SK-N-SH (cell line): Measurements from ENCODE around the gene DIO3. TPM values are rescaled to one million over a fixed set of nuclear protein-coding genes. Genes with fewer than 3 reads are reported as not detected.

ENCODE experiments used
- CTCF ChIA-PET: fragments of 300-600, 350-600 bp; formaldehyde crosslinking; extraction: SDS; loops from one replicate; lab custom pipeline; 2021; lab: Yijun Ruan, JAX
- POLR2A ChIA-PET: fragments of 350-600 bp; sonication (Branson Sonifier 250); formaldehyde crosslinking; extraction: SDS; loops from one replicate; lab custom pipeline; 2020; ENCODE audit warnings: antibody characterized with exemption, inconsistent platforms; lab: Yijun Ruan, JAX
- DNase-seq: peaks from one replicate; pipeline ENCODE4 v3.0.0; 2012
- H2AFZ ChIP-seq: fragments of 200-600 bp; sonication (generic); 2 replicates; pipeline ENCODE4 v1.8.1; 2016; ENCODE audit warnings: antibody characterized with exemption, mild to moderate bottlenecking, low read depth
- H3F3A ChIP-seq: fragments of 200-600 bp; sonication (generic); replicated peaks from 2 replicates; pipeline ENCODE3; 2016; ENCODE audit warnings: antibody characterized with exemption, mild to moderate bottlenecking; ENCODE audit not compliant: insufficient read depth
- H3K27ac ChIP-seq, 2 experiments: fragments of 200-500 bp in 1 of 2; fragments of 200-600 bp in 1 of 2; sonication (Bioruptor generic) in 1 of 2; sonication (generic), shearing (Covaris generic) in 1 of 2; 2 replicates each; pipeline versions ENCODE4 v1.5.1 to v1.6.1; 2014 to 2016; ENCODE audit warnings: low read depth in 2 of 2, inconsistent platforms in 1 of 2, low read length in 1 of 2, mild to moderate bottlenecking in 1 of 2, mixed read lengths in 1 of 2
- H3K27me3 ChIP-seq: fragments of 200-600 bp; sonication (generic), shearing (Covaris generic); 2 replicates; pipeline ENCODE4 v1.6.1; 2016; ENCODE audit warnings: mixed run types; ENCODE audit not compliant: insufficient read depth
- H3K36me3 ChIP-seq, 2 experiments: fragments of 200-500 bp in 1 of 2; fragments of 200-600 bp in 1 of 2; sonication (Bioruptor generic) in 1 of 2; sonication (generic) in 1 of 2; replicated peaks in 1 of 2; 2 replicates each; pipeline versions ENCODE3 to v1.5.1; 2014 to 2016; ENCODE audit warnings: low read length in 1 of 2, mild to moderate bottlenecking in 1 of 2; ENCODE audit not compliant: insufficient read depth in 2 of 2, control insufficient read depth in 1 of 2
- H3K4me1 ChIP-seq, 2 experiments: fragments of 200-500 bp in 1 of 2; fragments of 200-600 bp in 1 of 2; sonication (Bioruptor generic) in 1 of 2; sonication (generic), shearing (Covaris generic) in 1 of 2; 2 replicates each; pipeline versions ENCODE4 v1.5.1 to v1.6.1; 2014 to 2016; ENCODE audit warnings: low read depth in 1 of 2, low read length in 1 of 2, mixed run types in 1 of 2; ENCODE audit not compliant: insufficient read depth in 2 of 2, control insufficient read depth in 1 of 2
- H3K4me2 ChIP-seq: fragments of 200-600 bp; sonication (generic), shearing (Covaris generic); 2 replicates; pipeline ENCODE4 v1.6.1; 2017; ENCODE audit warnings: mixed run types
- H3K4me3 ChIP-seq, 2 experiments: fragments of 200-500 bp in 1 of 2; fragments of 200-600 bp in 1 of 2; sonication (Bioruptor generic) in 1 of 2; sonication (generic), shearing (Covaris generic) in 1 of 2; 2 replicates each; pipeline versions ENCODE4 v1.5.1 to v1.8.1; 2014 to 2016; ENCODE audit warnings: low read depth in 2 of 2, inconsistent platforms in 1 of 2, low read length in 1 of 2, mild to moderate bottlenecking in 1 of 2, mixed read lengths in 1 of 2, moderate library complexity in 1 of 2
- H3K79me2 ChIP-seq: fragments of 200-600 bp; sonication (generic); 2 replicates; pipeline ENCODE4 v1.8.1; 2017; ENCODE audit warnings: mild to moderate bottlenecking; ENCODE audit not compliant: insufficient read depth
- H3K9ac ChIP-seq: fragments of 200-600 bp; sonication (generic); 2 replicates; pipeline ENCODE4 v1.6.1; 2017; ENCODE audit warnings: mixed run types
- H3K9me2 ChIP-seq: fragments of 200-600 bp; sonication (generic); 2 replicates; pipeline ENCODE4 v1.6.1; 2017; ENCODE audit warnings: mixed run types
- H3K9me3 ChIP-seq: fragments of 200-600 bp; sonication (generic); 2 replicates; pipeline ENCODE4 v1.6.1; 2017; ENCODE audit warnings: mixed run types, mild to moderate bottlenecking, moderate library complexity
- H4K20me1 ChIP-seq: fragments of 200-600 bp; sonication (generic); 2 replicates; pipeline ENCODE4 v1.6.1; 2017; ENCODE audit warnings: mild to moderate bottlenecking, mixed run types; ENCODE audit not compliant: insufficient read depth
- EP300 ChIP-seq, 2 experiments: IDR thresholded peaks; 2 replicates each; pipeline versions ENCODE4 v1.4.0 to v1.6.1; 2012; ENCODE audit warnings: borderline replicate concordance in 1 of 2, low read depth in 1 of 2, low read length in 1 of 2
- FOSL2 ChIP-seq: IDR thresholded peaks from 2 replicates; pipeline ENCODE4 v1.4.0; 2012; ENCODE audit warnings: low read depth, mild to moderate bottlenecking, moderate library complexity, borderline replicate concordance
- JUND ChIP-seq: IDR thresholded peaks from 2 replicates; pipeline ENCODE4 v1.4.0; 2012
- RAD21 ChIP-seq: IDR thresholded peaks from 2 replicates; pipeline ENCODE4 v1.6.1; 2012; ENCODE audit warnings: mild to moderate bottlenecking, low read length
- REST ChIP-seq: IDR thresholded peaks from 2 replicates; pipeline ENCODE4 v1.6.1; 2012; ENCODE audit warnings: mild to moderate bottlenecking, low read depth, low read length, moderate library complexity
- RXRA ChIP-seq: IDR thresholded peaks from 2 replicates; pipeline ENCODE4 v1.4.0; 2012; ENCODE audit warnings: low read depth, mild to moderate bottlenecking, borderline replicate concordance
- SMC3 ChIP-seq: IDR thresholded peaks from 2 replicates; pipeline ENCODE4 v1.6.1; 2012; ENCODE audit warnings: low read depth, low read length, improper control_type of control experiment
- TAF1 ChIP-seq: IDR thresholded peaks from 2 replicates; pipeline ENCODE4 v1.6.1; 2012; ENCODE audit warnings: low read depth, mild to moderate bottlenecking, low read length, moderate library complexity, borderline replicate concordance
- WGBS: methylation state at CpG from one replicate; pipeline ENCODE4 v1.1.6; 2017; ENCODE audit warnings: low lambda C conversion rate; 5-methylcytosine and 5-hydroxymethylcytosine counted together
- polyA plus RNA-seq, 3 experiments: library from polyadenylated mRNA; depleted of rRNA; stranded (reverse); fragments of >200 nt; gene quantifications; 2 replicates each; pipeline ENCODE4 v1.2.3, GENCODE V29; 2012

The DIO3 gene
- polyA plus RNA-seq, 1 of the 3 experiments (the other 2 are of a cell fraction) = not detected

GRCh38 chr14:101559624-101560533, 1.4 kb upstream of the DIO3 start:
- no peak overlapping the region for H2AFZ ChIP-seq
- no peaks in the 10 kb centered on the region for H3K9me3 ChIP-seq
- TF ChIP-seq RAD21 = peak; percentile 37; the same call in 1 of the 2 replicates
- TF ChIP-seq TAF1 = no peak
- peak overlapping the region in 1 of 2 experiments; percentile 43; a peak in 1 of 4 replicates for H3K4me3 ChIP-seq
- ChIA-PET CTCF (interaction anchor here (0.7 to 2.3 kb wide), 15 partner anchors 11 to 1177 kb away, joined by 3 to 6 read pairs (median 3); no protein-coding TSS in a partner anchor), POLR2A (interaction anchor here (0.8 to 2.5 kb wide), 2 partner anchors 325 to 657 kb away, joined by 4 to 11 read pairs; partner anchors contain the start of gene RTL1)
- H4K20me1 ChIP-seq = no peaks in the 10 kb centered on the region
- peaks cover 0 to 38% of the 10 kb centered on the region in 2 experiments; a peak in 1 of 4 replicates for H3K4me1 ChIP-seq
- H3K36me3 ChIP-seq = no peaks in the 10 kb centered on the region
- no peaks in the 10 kb centered on the region for H3K79me2 ChIP-seq
- no peaks in the 10 kb centered on the region for H3K27me3 ChIP-seq
- H3K9me2 ChIP-seq = no peaks in the 10 kb centered on the region
- no peak overlapping the region for H3K9ac ChIP-seq
- 20% methylated on average over 5 of the region's 113 CpGs for WGBS
- no peak overlapping the region; a peak in 1 of 4 replicates for H3K27ac ChIP-seq
- no peaks in the 10 kb centered on the region for H3F3A ChIP-seq
- peak; percentile 91 for DNase-seq
- no peak overlapping the region for H3K4me2 ChIP-seq

GRCh38 chr14:101560534-101561113, 671 bp upstream of the DIO3 start:
- 23% methylated on average over 12 of the region's 106 CpGs for WGBS
- Histone ChIP-seq H3K27ac (no peak overlapping the region; a peak in 1 of 4 replicates), H4K20me1 (no peaks in the 10 kb centered on the region), H3K9ac (no peak overlapping the region), H3K4me3 (peak overlapping the region in 1 of 2 experiments; percentile 43; a peak in 1 of 4 replicates), H3F3A (no peaks in the 10 kb centered on the region), H3K9me2 (no peaks in the 10 kb centered on the region), H3K27me3 (no peaks in the 10 kb centered on the region), H3K79me2 (no peaks in the 10 kb centered on the region), H3K36me3 (no peaks in the 10 kb centered on the region), H2AFZ (no peak overlapping the region), H3K4me1 (peaks cover 0 to 38% of the 10 kb centered on the region in 2 experiments; a peak in 1 of 4 replicates), H3K9me3 (no peaks in the 10 kb centered on the region), H3K4me2 (no peak overlapping the region)
- ChIA-PET CTCF (interaction anchor here (1.2 to 2.3 kb wide), 7 partner anchors 10 to 658 kb away, joined by 3 to 6 read pairs (median 5); no protein-coding TSS in a partner anchor), POLR2A (interaction anchor here (0.8 to 2.5 kb wide), 2 partner anchors 325 to 658 kb away, joined by 4 to 11 read pairs; partner anchors contain the start of gene RTL1)
- DNase-seq = no peak
- no peak for TF ChIP-seq EP300 (IDR thresholded peaks at IDR 0.05; ENCODE audit: borderline replicate concordance in 1 of 2, low read depth in 1 of 2, low read length in 1 of 2)
- TF ChIP-seq RXRA = no peak
- TF ChIP-seq SMC3 = no peak
- TF ChIP-seq FOSL2 = no peak
- no peak for TF ChIP-seq JUND

- Histone ChIP-seq H4K20me1 (no peaks in the 10 kb centered on the region), H3K4me3 (no peak overlapping the region; a peak in 1 of 4 replicates), H3K27ac (no peak overlapping the region), H3K27me3 (no peaks in the 10 kb centered on the region), H3K9me3 (no peaks in the 10 kb centered on the region), H3K9me2 (no peaks in the 10 kb centered on the region), H3F3A (no peaks in the 10 kb centered on the region), H3K79me2 (no peaks in the 10 kb centered on the region), H3K4me1 (peaks cover 0 to 30% of the 10 kb centered on the region in 2 experiments; a peak in 1 of 4 replicates), H3K36me3 (no peaks in the 10 kb centered on the region), H3K4me2 (no peak overlapping the region), H2AFZ (no peak overlapping the region), H3K9ac (no peak overlapping the region)
- no peak for TF ChIP-seq REST
- 90% methylated on average over 34 of the region's 51 CpGs for WGBS
- POLR2A ChIA-PET = no interaction called here
- DNase-seq = no peak
- CTCF ChIA-PET = interaction anchor here (2.3 kb wide), 1 partner anchor 19 kb away, joined by 6 read pairs; no protein-coding TSS in a partner anchor
Measured at GRCh38 chr14:101561897-101562490, 699 bp downstream of the DIO3 start.
